HG03571 (cell line): ENCODE data around the gene ATP11A.
"Not testable (repeated sequence)": the region's sequence is repeated elsewhere in the genome, so short reads cannot be mapped to it uniquely, and the experiment has no call there.

ENCODE experiments used
- ATAC-seq: cut with Tn5 transposase; IDR thresholded peaks from one replicate; pipeline ENCODE4 v1.9.1; 2021; ENCODE audit not compliant: unreplicated experiment

ATP11A gene

DNA sequence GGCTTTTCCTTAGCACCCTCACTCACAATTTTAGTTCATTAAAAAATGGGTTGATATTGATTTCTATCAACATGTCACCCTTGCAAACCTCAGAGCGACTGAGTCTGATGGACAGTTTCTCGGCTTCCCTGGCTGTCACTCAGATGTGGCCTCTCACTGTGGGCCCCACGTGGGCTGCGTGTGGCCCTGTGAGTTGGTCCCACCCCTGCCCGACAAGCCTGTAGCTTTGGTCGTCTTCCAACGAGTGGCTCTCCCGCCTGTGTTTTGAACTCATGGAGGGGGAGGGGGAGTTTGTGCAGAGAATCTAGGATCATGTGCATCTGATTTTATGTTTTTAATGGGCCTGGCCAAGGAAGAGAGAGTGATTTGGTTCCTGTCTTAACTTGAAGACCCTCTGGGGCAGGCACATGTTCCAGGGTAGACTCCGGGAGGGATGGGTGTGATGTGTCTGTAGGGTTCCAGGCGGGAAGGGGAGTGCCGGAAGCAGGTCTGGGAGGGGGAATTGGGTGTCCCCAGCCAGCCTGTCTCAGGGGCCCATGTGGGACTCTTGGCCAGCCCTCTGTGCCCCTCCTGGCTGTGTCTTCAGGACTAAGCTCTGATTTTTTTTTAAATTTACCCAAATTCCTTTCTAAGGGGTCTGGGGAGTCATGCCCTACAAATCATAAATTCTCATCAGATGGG is 18.9 kb downstream of the ATP11A start:
- ATAC-seq = no peak

GRCh38 chr13:112709316-112709715 is 19.5 kb downstream of the ATP11A start:
- not testable (repeated sequence) for ATAC-seq

- no peak for ATAC-seq
Measured at GRCh38 chr13:112709825-112710783, 20.3 kb downstream of the ATP11A start.

- ATAC-seq = no peak
Measured at GRCh38 chr13:112710855-112711527, 21.2 kb downstream of the ATP11A start.

DNA sequence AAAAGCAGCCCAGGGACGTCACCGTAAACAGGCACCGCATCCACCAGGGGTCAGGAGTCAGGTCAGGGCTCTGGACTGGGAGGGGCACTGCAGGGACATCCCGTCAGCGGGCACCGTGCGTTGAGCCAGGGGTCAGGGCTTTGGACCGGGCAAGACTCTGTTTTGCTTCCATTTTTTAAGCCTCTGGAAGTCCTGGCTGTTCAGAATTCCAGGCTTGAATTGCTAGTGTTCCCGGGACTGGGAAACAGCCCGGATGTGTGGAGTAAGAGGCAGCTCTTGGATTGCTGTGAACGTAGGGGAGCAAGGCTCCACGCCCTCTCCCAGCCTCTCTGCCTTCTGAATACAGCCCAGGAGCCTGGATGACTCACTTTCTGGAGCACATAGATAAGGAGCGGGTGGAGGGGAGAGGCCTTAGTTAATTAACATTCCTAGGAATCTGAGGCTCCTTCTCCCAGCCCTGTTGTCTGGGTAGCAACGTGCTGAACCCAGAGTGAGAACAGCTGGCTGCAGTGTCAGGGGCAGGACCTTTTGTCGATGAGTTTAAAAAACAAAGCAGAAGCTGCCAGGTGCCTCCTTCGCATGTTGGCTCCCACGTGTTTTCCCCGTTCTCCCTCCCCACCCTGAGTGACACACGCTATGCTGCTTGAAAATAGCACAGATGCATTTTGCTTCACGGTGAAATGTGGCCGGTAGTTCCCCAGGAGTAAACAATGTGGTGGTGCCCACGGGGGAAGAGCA is 21.9 kb downstream of the ATP11A start:
- no peak for ATAC-seq

GRCh38 chr13:112712451-112713207 is 22.8 kb downstream of the ATP11A start:
- no peak for ATAC-seq

DNA sequence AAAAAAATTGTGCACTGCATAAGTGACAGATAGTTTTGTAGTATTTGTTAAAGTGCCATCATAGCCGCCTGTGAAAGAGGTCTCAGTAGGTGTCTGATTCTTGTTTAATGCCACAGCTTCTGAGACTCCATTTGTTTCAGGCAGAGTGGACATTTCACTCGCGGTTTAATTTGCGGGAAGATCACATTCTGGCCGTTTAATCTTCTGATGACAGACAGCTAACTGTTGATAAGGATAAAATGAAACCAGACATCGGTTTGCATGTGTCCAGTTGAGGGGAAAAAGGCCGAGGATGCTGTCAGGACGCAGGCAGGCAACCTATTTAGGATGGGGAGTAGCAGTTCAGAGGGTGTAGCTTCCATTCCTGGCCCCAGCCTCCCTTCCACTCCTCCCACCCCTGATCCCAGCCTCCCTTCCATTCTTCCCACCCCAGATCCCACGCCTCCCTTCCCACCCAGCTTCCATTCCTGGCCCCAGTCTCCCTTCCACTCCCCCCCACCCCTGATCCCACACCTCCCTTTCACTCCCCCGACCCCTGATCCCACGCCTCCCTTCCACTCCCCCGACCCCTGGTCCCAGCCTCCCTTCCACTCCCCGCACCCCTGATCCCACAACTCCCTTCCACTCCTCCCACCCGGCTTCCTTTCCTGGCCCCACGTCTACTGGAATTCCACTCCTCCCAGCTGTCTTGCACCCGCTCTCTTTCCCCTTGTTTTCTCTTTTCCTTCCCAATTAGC is 23.8 kb downstream of the ATP11A start:
- ATAC-seq = no peak

DNA sequence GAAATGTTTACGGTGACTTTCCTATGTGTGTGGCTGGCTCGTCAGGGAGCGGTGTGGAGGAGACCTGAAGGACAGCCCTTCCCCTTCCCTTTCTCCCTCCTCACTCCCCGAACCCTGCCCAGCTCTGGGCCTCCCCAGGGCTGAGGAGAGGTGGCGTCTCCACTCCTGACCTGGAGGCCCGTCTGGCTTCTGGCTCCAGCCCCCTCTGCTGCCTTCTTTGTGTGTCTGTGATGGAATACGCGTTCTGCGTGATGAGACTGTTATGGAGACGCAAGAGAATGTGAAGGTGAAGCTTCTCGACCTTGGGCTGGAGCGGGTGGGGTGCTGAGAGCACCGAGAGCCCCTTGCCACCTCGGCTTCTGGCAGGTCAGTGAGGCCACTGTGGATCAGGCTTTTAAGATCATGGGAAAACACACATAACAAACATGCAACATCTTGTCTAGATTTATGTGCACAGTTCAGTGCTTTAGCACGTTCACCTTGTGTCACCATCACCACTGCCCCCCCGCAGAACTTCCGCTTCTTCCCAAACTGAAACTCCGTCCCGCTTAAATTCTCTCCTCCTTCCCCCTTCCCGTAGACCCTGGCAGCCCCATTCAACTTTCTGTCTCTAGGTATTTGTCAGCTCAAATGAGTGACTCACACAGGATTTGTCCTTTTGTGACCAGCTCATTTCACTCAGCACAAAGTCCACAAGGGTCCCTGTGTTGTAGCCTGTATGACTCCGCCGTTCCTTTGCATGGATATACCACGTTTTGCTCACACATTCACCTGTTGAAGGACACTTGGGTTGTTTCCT is 24.7 kb downstream of the ATP11A start:
- ATAC-seq = no peak

DNA sequence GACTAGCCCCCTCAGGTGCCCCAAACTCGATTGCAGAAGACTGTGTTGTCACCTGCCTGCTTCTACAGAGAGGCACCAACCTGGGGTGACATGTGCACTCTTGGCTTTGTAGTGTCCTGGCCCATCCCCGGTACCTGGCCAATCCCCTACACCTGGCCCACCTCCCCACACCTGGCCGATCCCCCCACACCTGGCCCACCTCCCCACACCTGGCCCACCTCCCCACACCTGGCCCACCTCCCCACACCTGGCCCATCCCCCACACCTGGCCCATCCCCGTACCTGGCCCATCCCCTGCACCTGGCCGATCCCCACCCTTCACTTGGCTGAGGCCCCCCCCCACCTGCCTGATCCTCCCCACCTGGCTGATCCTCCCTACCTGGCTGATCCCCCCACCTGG is 25.4 kb downstream of the ATP11A start:
- no peak for ATAC-seq

DNA sequence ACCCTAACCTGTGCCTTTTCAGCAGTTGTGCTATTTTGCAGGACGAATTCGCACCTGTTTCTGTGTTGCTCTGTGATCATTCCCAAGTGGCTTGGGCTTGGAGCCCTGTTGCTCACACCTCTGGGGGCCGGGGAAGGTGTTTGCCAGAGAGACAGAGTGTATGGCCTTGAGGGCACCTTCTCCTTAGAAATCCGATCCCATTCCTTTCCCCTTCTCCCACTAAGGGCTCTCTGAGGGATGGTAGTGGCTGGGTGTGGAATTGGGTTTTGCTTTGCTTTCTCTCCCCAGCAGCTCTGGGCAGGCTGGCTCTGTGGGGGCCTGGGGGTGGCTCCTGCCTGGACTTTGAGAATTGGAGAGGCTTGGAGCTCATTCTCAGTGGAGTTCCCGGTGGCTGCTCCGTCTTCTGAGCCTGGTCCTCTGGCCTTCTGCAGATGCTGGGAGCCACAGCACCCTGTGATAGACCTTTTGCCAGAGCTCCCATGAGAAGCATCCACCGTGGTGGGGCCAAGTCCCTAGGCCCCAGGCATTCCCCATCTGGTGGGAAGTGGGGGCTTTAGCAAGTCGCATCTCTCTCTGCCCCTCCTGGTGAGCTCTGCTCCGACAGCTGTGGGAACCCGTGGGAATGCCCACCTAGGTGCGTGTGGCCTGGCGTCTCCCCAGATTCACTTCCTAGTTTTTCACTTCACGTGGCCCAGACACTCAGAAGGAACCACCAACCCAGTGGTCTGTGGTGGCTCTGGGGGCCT is 26.1 kb downstream of the ATP11A start:
- ATAC-seq = no peak

- ATAC-seq = no peak
Measured at GRCh38 chr13:112716461-112716820, 26.6 kb downstream of the ATP11A start.

DNA sequence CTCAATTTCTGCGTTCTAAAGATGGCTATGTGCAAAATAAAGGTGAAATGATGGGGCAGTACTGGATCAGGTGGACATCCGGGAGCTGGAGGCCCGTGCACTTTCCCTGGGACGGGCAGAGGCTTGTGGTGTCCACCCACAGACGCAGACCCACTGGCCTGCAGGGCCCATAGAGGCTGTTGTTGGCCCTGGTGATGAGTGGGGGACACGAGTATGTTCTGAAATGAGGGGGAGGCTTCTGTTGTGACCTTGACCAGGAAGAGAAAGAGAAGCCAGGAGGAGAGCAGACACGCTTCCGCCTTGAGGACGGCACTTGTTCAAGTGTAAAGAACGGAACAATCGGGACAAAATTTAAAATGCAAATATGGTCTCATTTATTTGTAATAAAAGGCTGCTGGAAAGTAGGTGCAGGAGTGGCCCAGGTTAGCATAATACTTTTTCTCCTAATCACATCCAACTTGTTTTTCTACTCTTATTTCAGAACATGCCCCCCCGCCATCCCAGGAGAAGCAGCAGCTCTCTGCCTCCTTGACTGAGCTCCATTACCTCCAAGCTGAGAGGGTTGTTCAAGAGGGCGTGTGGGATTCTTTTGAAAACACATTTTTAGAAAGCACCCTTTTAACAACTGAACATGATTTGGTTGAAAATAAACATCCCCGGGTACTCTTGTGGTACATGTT is 27.1 kb downstream of the ATP11A start:
- no peak for ATAC-seq

- no peak for ATAC-seq
Measured at GRCh38 chr13:112718318-112718717, 28.5 kb downstream of the ATP11A start.

DNA sequence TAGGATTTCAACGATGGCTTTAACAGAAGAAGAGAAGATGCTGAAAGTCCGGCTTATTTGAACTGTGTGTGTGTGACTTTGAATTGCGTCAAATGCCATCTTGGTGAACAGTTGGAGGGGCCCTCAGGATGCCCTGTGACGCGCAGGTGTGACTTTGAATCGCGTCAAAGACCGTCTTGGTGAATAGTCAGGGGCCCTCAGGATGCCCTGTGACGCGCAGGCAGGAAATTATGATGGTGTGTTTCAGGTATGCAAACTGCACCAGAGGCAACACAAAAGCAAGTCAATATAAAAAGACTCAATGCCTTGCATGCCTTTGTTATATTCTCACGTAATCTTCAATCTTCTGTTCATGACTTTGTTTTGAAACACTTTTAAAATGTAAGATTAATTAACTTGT is 29.2 kb downstream of the ATP11A start:
- ATAC-seq = no peak

DNA sequence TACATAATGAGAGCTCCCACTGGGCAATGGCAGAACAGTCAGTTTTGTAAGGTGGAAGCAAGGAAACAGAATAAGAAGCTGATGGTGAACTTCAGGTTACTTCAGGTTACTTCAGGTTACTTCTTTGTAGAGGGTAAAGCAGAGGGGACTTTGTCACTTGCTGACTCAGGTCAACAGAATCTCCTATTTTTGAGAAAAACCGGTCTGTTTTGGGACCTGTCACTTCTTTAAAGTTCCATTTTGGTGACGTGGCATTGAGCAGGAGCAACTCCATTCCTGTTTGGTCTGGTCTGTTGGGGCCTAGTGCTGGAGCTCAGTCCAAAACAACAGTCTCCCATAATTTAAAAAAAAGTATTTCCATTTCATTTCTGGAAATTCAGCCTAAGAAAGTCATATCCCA is 29.7 kb downstream of the ATP11A start:
- no peak for ATAC-seq

DNA sequence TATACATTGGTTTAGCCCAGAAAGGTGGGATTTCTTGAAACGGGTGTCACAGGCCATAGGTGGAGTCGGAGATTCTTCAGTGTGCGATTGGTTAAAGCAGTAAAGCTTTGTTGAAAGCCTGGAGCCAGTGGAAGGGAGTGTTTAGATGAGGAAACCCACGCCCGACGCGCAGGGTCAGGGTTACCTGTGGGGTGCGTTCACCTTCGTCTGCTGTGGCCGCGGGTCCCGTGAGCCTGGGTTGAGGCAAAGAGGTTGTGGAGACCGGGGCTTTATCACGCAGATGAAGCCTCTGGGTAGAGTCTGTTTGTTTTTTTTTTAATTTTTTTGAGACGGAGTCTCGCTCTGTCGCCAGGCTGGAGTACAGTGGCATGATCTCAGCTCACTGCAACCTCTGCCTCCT is 30.4 kb downstream of the ATP11A start:
- no peak for ATAC-seq

DNA sequence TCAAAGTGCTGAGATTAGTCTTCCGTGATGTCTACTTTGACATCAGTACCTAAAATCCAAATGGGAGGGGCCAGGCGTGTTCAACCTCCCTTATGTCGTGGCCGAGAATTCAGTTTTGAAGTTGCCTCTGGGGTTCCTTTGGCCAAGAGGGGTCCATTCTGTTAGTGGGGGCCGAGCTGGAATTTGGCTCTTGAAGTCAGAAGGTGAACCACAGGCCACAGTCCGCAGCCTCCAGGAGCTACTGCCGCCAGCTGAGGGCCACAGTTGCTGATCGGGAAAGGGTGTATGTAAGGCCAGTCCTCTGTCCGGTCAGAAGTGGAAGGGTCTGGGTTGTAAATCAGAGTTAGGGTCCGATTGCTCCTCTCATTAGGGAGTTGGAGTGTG is 31.0 kb downstream of the ATP11A start:
- ATAC-seq = no peak
